Measurements from ENCODE around the gene DNAJC18.

DNA sequence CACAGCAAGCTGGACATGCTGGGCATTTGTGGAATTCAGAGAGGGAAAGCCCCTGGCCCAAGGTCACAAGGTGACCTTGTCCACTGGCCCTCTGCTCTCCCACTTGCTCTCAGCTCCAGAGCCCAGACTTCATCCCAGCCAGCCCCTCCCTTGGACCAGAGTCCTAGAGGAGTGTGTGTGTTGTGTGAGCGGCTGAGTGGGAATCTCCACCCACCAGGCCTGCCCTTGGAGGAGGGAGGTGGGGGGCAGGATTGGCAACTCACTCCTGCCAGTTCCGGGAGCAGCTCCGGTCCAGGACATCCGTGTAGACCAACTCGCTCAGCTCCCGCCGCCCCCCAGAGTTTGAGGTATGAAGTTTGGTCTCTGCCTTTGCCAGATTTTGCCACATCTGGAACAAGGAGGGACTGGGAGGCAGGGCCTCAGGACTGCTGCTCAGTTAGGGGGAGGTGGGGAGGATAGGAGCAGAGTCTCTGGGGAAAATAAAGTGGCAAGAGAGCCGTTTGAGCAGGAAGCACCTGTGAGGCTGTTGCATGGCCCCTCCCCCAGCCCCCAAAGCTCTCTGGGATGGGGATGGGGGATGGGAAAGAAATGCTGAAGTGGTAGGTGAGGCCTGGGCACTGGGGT lies 51.0 kb downstream of the DNAJC18 start:
- TF ChIP-seq POLR2A (IDR thresholded peaks at IDR 0.05; ENCODE audit: control extremely low read depth in 1 of 2, low read depth in 2 of 2, low read length in 2 of 2), result no peak
- no peak for TF ChIP-seq BACH1 (IDR thresholded peaks at IDR 0.05; ENCODE audit: low read length)
- TF ChIP-seq, protein P1, sequence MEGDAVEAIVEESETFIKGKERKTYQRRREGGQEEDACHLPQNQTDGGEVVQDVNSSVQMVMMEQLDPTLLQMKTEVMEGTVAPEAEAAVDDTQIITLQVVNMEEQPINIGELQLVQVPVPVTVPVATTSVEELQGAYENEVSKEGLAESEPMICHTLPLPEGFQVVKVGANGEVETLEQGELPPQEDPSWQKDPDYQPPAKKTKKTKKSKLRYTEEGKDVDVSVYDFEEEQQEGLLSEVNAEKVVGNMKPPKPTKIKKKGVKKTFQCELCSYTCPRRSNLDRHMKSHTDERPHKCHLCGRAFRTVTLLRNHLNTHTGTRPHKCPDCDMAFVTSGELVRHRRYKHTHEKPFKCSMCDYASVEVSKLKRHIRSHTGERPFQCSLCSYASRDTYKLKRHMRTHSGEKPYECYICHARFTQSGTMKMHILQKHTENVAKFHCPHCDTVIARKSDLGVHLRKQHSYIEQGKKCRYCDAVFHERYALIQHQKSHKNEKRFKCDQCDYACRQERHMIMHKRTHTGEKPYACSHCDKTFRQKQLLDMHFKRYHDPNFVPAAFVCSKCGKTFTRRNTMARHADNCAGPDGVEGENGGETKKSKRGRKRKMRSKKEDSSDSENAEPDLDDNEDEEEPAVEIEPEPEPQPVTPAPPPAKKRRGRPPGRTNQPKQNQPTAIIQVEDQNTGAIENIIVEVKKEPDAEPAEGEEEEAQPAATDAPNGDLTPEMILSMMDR (IDR thresholded peaks at IDR 0.05; ENCODE audit: control extremely low read depth in 1 of 3, insufficient read depth in 1 of 3, low read depth in 1 of 3, low read length in 3 of 3), result no peak; a peak in 1 of 4 replicates
- TF ChIP-seq EP300 (IDR thresholded peaks at IDR 0.05; ENCODE audit: borderline replicate concordance in 1 of 2, low read depth in 2 of 2, low read length in 2 of 2), result peak in 1 of 2 experiments; percentile 30; a peak in 1 of 3 replicates
- no peak for TF ChIP-seq RNF2 (IDR thresholded peaks at IDR 0.05; ENCODE audit: borderline replicate concordance, low read depth, low read length, missing control alignments, poor library complexity, severe bottlenecking)
- TF ChIP-seq RAD21 (IDR thresholded peaks at IDR 0.05 in 1 of 2, conservative IDR thresholded peaks at IDR 0.05 in 1 of 2; ENCODE audit: low read depth in 2 of 2, low read length in 2 of 2), result no peak; a peak in 1 of 4 replicates
- TF ChIP-seq CHD1 (IDR thresholded peaks at IDR 0.05; ENCODE audit: low read depth, low read length), result no peak
- TF ChIP-seq EZH2 (IDR thresholded peaks at IDR 0.05; ENCODE audit: low read depth, low read length, severe bottlenecking), result no peak
- TF ChIP-seq JUND (IDR thresholded peaks at IDR 0.05; ENCODE audit: low read length), result no peak
- TF ChIP-seq CREB1 (IDR thresholded peaks at IDR 0.05), result no peak
- no peak for TF ChIP-seq NANOG (IDR thresholded peaks at IDR 0.05; ENCODE audit: insufficient read depth, low read depth, low read length, poor library complexity, severe bottlenecking)
- no peak for TF ChIP-seq MAFK (IDR thresholded peaks at IDR 0.05; ENCODE audit: low read depth, low read length)
